Measurements from ENCODE around the gene NUDT17.
A peak's percentile ranks its signal among the peaks of the same experiment; 100 is the strongest.
"Not testable (repeated sequence)": the region's sequence is repeated elsewhere in the genome, so short reads cannot be mapped to it uniquely, and the experiment has no call there.

NUDT17 gene

DNA sequence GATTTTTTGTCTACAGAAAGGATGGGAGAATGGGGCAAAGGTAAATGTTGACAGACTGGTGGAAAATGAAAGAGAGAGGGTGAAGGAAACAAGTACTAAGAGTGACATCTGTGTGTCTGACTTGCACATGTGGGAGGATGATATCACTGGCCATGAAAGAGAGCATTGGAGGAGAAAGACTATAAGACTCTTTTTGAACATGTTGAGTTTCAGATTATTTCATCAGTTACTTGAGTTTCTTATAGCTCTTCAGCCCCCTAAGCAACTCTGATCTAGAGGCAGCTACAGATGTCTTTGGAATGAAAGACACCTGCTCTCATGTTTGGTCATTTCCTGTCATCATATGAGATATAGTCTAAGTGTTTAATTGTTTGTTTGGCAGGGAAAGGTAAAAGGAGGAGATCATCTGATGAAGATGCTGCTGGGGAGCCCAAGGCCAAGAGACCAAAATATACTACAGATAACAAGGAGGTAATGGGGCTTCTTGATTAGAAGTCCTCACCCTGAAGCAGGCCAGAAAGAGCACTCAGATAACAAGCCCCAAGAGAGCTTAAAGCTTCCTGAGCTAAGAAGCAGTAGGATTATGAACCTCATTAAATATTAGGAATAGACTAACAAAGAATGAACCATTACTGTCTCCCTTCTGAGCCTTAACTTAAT is 16.9 kb upstream of the NUDT17 start:
- TF ChIP-seq, protein P1, sequence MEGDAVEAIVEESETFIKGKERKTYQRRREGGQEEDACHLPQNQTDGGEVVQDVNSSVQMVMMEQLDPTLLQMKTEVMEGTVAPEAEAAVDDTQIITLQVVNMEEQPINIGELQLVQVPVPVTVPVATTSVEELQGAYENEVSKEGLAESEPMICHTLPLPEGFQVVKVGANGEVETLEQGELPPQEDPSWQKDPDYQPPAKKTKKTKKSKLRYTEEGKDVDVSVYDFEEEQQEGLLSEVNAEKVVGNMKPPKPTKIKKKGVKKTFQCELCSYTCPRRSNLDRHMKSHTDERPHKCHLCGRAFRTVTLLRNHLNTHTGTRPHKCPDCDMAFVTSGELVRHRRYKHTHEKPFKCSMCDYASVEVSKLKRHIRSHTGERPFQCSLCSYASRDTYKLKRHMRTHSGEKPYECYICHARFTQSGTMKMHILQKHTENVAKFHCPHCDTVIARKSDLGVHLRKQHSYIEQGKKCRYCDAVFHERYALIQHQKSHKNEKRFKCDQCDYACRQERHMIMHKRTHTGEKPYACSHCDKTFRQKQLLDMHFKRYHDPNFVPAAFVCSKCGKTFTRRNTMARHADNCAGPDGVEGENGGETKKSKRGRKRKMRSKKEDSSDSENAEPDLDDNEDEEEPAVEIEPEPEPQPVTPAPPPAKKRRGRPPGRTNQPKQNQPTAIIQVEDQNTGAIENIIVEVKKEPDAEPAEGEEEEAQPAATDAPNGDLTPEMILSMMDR (IDR thresholded peaks at IDR 0.05; ENCODE audit: low read depth, low read length, missing control alignments), result no peak
- no peak for DNase-seq (ENCODE audit: low read depth)
- no peak overlapping the region for H3K4me3 ChIP-seq (ENCODE audit: low read depth, low read length)

DNA sequence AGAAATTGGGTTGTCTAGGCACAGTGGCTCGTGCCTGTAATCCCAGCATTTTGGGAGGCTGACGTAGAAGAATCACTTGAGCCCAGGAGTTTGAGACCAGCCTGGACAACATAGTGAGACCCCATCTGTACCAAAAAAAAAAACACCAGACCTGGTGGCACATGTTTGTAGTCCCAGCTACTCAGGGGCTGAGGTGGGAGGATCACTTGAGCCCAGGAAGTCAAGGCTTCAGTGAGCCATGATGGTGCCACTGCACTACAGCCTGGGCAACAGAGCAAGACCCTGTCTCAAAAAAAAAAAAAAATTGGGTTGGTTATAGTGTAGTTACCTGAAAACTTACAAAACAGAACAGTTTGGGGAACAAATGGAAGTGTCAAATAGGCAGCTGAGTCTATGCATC is 14.6 kb upstream of the NUDT17 start:
- not testable (repeated sequence) for H3K4me3 ChIP-seq (ENCODE audit: low read depth, low read length); DNase-seq (ENCODE audit: low read depth)

DNA sequence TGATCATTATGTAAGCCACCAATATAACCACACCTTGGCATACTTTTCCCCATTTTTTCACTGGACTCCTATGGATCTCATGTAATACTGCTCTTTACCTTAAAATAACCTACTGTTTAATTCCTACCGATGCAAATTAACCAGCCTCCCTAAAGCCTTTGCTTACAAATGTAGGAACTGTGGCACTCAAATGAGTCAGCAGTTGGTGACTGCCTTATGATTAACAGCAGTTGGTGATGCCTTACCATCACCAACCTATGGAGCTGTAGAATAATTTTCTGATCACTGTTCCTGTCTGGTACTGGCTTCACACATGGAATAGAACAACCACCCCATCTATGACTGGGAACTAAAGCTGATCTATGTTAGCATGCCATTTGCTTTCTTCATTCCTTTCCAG is 7.8 kb upstream of the NUDT17 start:
- TF ChIP-seq, protein P1 (IDR thresholded peaks at IDR 0.05; ENCODE audit: low read depth, low read length, missing control alignments), result no peak
- DNase-seq (ENCODE audit: low read depth), result no peak
- no peak overlapping the region for H3K4me3 ChIP-seq (ENCODE audit: low read depth, low read length)

DNA sequence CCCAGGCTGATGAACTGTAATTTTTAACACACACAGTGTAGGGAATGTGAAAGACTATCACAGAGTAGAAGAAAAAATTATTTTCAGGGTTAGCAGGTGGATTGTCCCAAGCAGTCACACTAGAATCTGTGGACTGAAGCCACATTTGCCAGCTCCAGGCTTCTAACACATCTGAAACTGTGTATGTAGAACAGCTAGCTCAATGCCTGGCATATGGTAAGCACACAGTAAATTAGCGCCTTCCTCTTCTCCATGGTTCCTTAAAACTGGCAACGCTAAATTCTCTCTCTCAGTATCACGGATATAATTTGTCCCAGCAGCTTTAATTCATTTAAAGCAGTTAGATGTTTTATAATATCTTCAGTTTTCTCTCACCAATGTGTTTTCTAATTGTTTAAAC is 2.4 kb upstream of the NUDT17 start:
- TF ChIP-seq, protein P1 (IDR thresholded peaks at IDR 0.05; ENCODE audit: low read depth, low read length, missing control alignments), result no peak
- DNase-seq (ENCODE audit: low read depth), result no peak
- H3K4me3 ChIP-seq (ENCODE audit: low read depth, low read length), result no peak overlapping the region

DNA sequence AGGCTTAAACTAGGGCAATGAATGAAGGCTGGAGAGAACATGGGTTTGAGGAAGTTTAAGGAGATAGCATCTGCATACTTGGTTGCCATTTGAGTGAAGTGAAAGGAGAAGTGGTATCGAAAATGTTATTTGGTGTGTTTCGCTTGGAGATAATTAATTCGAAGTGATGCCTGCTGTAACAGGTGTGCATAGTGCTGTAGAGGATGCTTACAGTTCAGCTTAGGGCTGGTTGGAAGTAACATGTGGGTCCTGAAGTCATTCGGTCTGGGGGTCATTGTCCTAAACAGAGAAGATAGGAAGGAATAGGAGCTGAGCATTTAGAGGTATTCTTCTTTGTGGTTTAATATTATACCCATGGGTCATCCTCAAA is 301 bp upstream of the NUDT17 start:
- peak overlapping the region; percentile 72; the same call in 1 of the 2 replicates for H3K4me3 ChIP-seq (ENCODE audit: low read depth, low read length)
- DNase-seq (ENCODE audit: low read depth), result peak; percentile 70
- TF ChIP-seq, protein P1 (IDR thresholded peaks at IDR 0.05; ENCODE audit: low read depth, low read length, missing control alignments), result no peak

DNA sequence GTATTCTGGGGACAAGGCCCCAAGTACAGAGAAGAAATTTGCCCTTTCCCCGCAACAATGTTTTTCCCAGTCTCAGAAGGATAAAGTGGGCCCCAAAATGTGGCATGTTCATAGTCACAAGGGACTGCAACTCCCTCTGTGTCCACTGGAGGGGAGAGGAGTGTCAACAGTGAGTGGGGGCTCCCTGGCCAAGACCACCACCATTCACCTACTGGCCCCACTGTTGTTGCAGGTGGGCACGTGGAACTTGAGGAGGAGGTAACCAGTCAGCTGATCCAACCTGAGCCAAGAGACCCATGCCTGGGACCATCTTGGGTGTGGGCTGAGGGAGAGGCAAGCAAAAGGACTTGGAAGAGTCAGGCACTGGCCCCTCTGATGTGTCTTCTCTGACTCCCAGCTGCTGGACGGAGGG is 777 bp downstream of the NUDT17 start:
- H3K4me3 ChIP-seq (ENCODE audit: low read depth, low read length), result peak overlapping the region; percentile 72
- no peak for DNase-seq (ENCODE audit: low read depth)
- TF ChIP-seq, protein P1 (IDR thresholded peaks at IDR 0.05; ENCODE audit: low read depth, low read length, missing control alignments), result peak; percentile 88

DNA sequence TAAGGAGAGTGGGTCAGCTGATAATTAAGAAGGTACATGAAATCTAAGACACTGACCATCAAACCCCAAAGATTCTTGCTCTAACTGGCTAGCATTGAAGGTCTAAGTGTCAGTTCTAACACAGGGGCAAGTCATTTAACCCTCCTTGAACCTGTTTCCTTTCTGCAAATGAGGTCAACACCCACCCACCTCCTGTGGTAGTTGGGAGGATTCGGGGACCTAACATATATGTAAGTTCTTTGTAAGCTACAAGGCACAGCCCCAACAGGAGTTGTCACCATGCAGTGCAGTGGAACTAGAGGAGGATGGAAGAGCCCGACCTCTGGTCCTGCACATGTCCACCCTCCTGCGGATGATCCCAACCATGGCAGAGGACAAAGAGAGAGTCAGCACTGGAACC is 2.4 kb downstream of the NUDT17 start:
- TF ChIP-seq, protein P1 (IDR thresholded peaks at IDR 0.05; ENCODE audit: low read depth, low read length, missing control alignments), result no peak
- no peak for DNase-seq (ENCODE audit: low read depth)
- H3K4me3 ChIP-seq (ENCODE audit: low read depth, low read length), result no peak overlapping the region
